BLaER1 treated with 17β-estradiol and CSF1 and Interleukin-3, amounts not matched to agents 10 nM and 100 nM (cell line): ENCODE results near the gene PLGRKT.

Experiments
- H3K27ac ChIP-seq, 11 experiments: shearing (Covaris generic); formaldehyde crosslinking; 2 replicates each; pipeline ENCODE4 v1.8.1; 2022
- H3K27me3 ChIP-seq, 11 experiments: shearing (Covaris generic); formaldehyde crosslinking; 2 replicates each; pipeline ENCODE4 v1.8.1; 2022
- H3K36me3 ChIP-seq, 11 experiments: shearing (Covaris generic); formaldehyde crosslinking; 2 replicates each; pipeline ENCODE4 v1.8.1; 2022
- H3K4me1 ChIP-seq, 10 experiments: shearing (Covaris generic); formaldehyde crosslinking; 2 replicates each; pipeline ENCODE4 v1.8.1; 2022
- H3K4me2 ChIP-seq, 11 experiments: shearing (Covaris generic); formaldehyde crosslinking; 2 replicates each; pipeline ENCODE4 v1.8.1; 2022
- H3K4me3 ChIP-seq, 10 experiments: shearing (Covaris generic); formaldehyde crosslinking; 2 replicates each; pipeline ENCODE4 v1.8.1; 2022
- H3K9ac ChIP-seq, 11 experiments: shearing (Covaris generic); formaldehyde crosslinking; 2 replicates each; pipeline ENCODE4 v1.8.1; 2022
- H3K9me3 ChIP-seq, 11 experiments: shearing (Covaris generic); formaldehyde crosslinking; replicated peaks in 1 of 11; 2 replicates each; pipeline ENCODE4 v1.8.1; 2022
- H4K20me1 ChIP-seq, 11 experiments: shearing (Covaris generic); formaldehyde crosslinking; 2 replicates each; pipeline ENCODE4 v1.8.1; 2022
- Cebpa-rat ChIP-seq, 11 experiments: shearing (Covaris generic); IDR thresholded peaks; 2 replicates each; pipeline ENCODE4 v1.8.1; 2022

PLGRKT gene

DNA sequence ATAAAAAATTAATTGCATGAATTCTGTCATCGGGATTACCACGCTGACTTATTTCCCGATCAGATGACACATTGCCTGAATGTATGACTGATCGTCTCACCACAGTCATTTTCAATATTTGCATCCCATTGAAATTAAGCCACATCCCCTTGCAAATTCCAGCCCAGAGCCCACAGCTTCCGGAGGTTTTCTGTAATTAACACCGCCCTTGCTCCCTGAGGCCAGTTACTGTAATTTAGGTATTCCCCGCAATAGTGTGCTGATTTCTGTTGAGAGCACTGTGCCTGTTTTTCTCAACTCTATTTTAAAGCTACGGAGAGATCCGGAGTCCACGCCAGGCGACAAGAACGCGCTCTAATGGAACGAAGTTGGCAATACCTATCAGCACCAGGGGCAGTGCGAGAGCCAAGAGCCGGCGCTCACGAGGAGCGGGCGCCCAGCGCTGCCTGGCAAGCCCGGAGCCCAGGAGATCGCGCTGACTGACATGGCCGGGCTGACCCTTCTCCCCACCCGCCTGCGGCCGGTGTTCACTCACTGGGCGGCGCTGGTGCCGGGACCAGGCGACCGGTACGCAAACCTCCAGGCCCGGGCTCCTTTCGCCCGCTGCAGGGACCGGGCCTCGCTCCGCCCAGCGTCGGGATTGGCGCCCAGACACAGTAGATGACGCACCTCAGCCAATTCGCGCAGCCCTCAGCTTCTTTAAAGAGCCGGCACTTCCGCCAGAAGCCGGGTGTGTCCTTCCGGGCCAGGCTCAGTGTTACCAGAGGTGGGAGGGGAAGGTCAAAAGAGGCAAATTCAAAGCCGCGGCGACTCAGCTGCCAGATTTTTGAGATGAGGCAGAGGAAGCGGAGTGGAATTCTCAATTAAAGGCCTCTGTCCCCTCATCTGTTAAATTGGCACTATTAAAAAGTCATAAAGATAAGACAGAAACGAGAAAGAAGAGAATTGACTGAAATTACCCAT, at the start of gene PLGRKT:
TSS of gene PLGRKT (minus strand) at position 672 of the 963 bp plus-strand sequence. CDS start 5,948 bp downstream, outside the sequence.
- peak within 1 kb of the TSS; percentile 87 to 97 (median 94) for H3K4me2 ChIP-seq
- H3K27me3 ChIP-seq, result no peaks in the 10 kb centered on the region
- peaks cover 20 to 31% (median 28%) of the 10 kb centered on the region in 11 experiments for H3K9me3 ChIP-seq
- H3K36me3 ChIP-seq, result peaks cover 21 to 32% (median 31%) of the 10 kb centered on the region in 11 experiments
- H3K4me3 ChIP-seq, result peak within 1 kb of the TSS; percentile 59 to 77 (median 69)
- H3K27ac ChIP-seq, result peak within 1 kb of the TSS; percentile 85 to 96 (median 92)
- peaks cover 24 to 40% (median 32%) of the 10 kb centered on the region in 10 experiments for H3K4me1 ChIP-seq
- H4K20me1 ChIP-seq, result no peaks in the 10 kb centered on the region
- TF ChIP-seq Cebpa-rat (IDR thresholded peaks at IDR 0.05), result peak in 1 of 11 experiments; percentile 72; a peak in 1 of 22 replicates
- H3K9ac ChIP-seq, result peak within 1 kb of the TSS; percentile 81 to 95 (median 90)

GRCh38 chr9:5486988-5487387, 49.3 kb upstream of the PLGRKT start:
- TF ChIP-seq Cebpa-rat (IDR thresholded peaks at IDR 0.05), result no peak
- Histone ChIP-seq H3K9ac (no peak overlapping the region), H3K27ac (no peak overlapping the region), H3K36me3 (no peaks in the 10 kb centered on the region), H3K27me3 (no peaks in the 10 kb centered on the region), H4K20me1 (no peaks in the 10 kb centered on the region), H3K4me2 (no peak overlapping the region), H3K4me3 (no peak overlapping the region), H3K9me3 (no peaks in the 10 kb centered on the region), H3K4me1 (peaks cover 0 to 55% (median 0%) of the 10 kb centered on the region in 10 experiments; a peak in 9 of 20 replicates)

DNA sequence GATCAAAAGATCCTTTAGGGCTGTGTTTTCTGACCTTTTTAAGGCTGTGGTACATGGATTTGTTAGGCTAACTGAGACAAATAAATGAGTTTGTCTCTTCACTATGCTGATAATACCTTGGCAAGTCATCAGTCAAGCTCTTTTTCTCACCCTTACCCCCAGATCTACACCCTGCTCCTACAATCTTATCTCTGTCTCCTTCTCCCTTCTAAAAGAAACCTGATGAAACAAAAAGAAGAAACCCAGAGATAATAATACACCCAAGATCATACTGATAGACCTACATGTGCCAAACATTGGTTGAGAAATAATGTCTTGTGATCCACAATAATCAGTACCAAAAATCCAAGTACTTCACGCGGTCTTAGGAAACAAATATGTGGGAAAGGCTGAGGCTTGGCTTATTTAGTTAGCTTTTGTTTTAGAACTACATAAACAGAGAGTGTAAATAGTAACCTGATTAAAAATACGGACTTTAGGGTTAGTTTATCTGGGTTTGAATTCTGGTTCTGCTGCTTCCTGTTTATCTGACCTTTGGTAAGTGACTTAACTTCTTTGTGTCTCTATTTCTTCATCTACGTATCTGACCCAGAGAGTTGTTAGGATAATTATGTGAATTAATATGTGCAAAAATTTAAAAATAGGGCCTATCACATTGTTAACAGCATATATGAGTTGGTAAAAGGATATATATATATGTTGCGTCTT, 47.8 kb upstream of the PLGRKT start:
- Histone ChIP-seq H3K36me3 (no peaks in the 10 kb centered on the region), H3K4me2 (no peak overlapping the region), H3K9me3 (no peaks in the 10 kb centered on the region), H4K20me1 (no peaks in the 10 kb centered on the region), H3K27me3 (no peaks in the 10 kb centered on the region), H3K4me3 (no peak overlapping the region), H3K4me1 (peaks cover 0 to 62% (median 0%) of the 10 kb centered on the region in 10 experiments; a peak in 9 of 20 replicates), H3K9ac (no peak overlapping the region), H3K27ac (no peak overlapping the region)
- TF ChIP-seq Cebpa-rat (IDR thresholded peaks at IDR 0.05), result no peak

DNA sequence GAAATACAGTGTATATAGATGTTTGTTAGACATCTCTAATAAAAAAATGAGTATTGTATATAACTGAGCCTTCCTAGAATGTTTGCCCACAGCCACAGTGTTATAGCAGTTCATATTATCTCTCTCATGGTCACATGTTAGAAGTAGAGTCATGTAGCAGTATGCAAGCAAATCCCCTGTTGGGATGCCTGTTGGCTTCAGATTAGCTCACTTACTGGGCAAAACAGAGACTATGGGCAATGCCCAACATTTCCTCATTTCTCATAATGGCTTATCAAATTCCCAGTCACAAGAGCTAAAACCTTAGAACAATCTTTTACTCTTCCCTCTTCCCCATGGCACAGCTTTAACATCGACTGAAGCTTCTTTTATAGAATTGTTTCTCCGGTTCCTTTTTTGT, 45.6 kb upstream of the PLGRKT start:
- TF ChIP-seq Cebpa-rat (IDR thresholded peaks at IDR 0.05), result no peak
- H3K36me3 ChIP-seq, result no peaks in the 10 kb centered on the region

GRCh38 chr9:5482194-5482593, 44.5 kb upstream of the PLGRKT start:
- Histone ChIP-seq H3K4me3 (no peak overlapping the region), H4K20me1 (no peaks in the 10 kb centered on the region), H3K36me3 (0 out of 22 replicates have a peak, but pooled peaks cover 0 to 3% (median 0%) of the 10 kb centered on the region in 11 experiments), H3K27me3 (no peaks in the 10 kb centered on the region), H3K27ac (0 out of 22 replicates have a peak overlapping the region, but pooled peaks of 1 of the 11 experiments have one; percentile 4), H3K4me2 (peak overlapping the region in 3 of 11 experiments; percentile 27 to 78 (median 66); a peak in 5 of 22 replicates), H3K9ac (no peak overlapping the region), H3K4me1 (peaks cover 0 to 50% (median 0%) of the 10 kb centered on the region in 10 experiments; a peak in 7 of 20 replicates), H3K9me3 (peaks cover 0 to 8% (median 6%) of the 10 kb centered on the region in 11 experiments; a peak in 12 of 22 replicates)
- TF ChIP-seq Cebpa-rat (IDR thresholded peaks at IDR 0.05), result no peak

More for the DNA sequence above, 45.6 kb upstream of the PLGRKT start:
- Histone ChIP-seq H3K27me3 (no peaks in the 10 kb centered on the region), H3K4me3 (no peak overlapping the region), H3K27ac (no peak overlapping the region; a peak in 1 of 22 replicates), H3K9ac (no peak overlapping the region), H3K4me2 (peak overlapping the region in 2 of 11 experiments; percentile 34 to 64; a peak in 2 of 22 replicates), H3K9me3 (no peaks in the 10 kb centered on the region; a peak in 1 of 22 replicates), H3K4me1 (peaks cover 0 to 46% (median 0%) of the 10 kb centered on the region in 10 experiments; a peak in 6 of 20 replicates), H4K20me1 (no peaks in the 10 kb centered on the region)

DNA sequence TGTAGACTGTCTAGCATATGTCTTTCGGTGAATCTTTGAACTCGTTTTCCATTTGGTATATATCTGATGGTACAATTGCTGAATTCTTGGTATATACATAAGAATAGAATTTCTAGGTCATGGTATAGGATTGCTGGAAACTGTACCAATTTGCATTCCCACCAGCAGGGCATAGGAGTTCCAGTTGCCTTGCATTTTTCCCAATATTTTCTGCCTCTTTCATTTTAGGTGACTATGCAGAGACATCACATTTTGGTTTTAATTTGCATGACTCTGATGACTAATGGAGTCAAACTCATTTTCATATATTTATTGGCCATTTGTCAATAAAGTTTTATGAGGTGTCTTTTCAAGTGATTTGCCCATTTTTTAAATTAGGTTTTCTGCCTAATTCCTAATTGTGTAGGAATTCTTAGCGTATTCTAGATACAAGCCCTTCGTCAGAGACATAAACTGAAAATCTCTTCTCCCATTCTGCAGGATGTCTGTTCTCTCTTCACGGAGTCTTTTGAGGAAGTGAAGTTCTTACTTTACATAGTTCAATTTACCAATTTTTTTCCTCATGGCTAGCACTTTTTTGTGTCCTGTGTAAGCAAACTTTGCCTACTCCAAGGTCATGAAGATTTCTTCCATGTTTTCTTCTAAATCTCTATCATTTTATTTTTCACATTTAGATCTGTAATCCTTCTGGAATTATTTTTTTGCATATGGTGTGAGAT, 43.8 kb upstream of the PLGRKT start:
- Histone ChIP-seq H4K20me1 (no peaks in the 10 kb centered on the region), H3K9ac (no peak overlapping the region), H3K4me1 (peaks cover 0 to 50% (median 0%) of the 10 kb centered on the region in 10 experiments; a peak in 7 of 20 replicates), H3K4me3 (no peak overlapping the region), H3K9me3 (peaks cover 0 to 15% (median 10%) of the 10 kb centered on the region in 11 experiments; a peak in 14 of 22 replicates), H3K27ac (0 out of 22 replicates have a peak overlapping the region, but pooled peaks of 1 of the 11 experiments have one; percentile 4), H3K27me3 (no peaks in the 10 kb centered on the region), H3K4me2 (peak overlapping the region in 3 of 11 experiments; percentile 27 to 78 (median 66); a peak in 6 of 22 replicates), H3K36me3 (0 out of 22 replicates have a peak, but pooled peaks cover 0 to 3% (median 0%) of the 10 kb centered on the region in 11 experiments)
- TF ChIP-seq Cebpa-rat (IDR thresholded peaks at IDR 0.05), result no peak

- H3K4me3 ChIP-seq, result no peak overlapping the region
- H4K20me1 ChIP-seq, result no peaks in the 10 kb centered on the region
- H3K27ac ChIP-seq, result no peak overlapping the region
- 0 out of 22 replicates have a peak, but pooled peaks cover 0 to 3% (median 0%) of the 10 kb centered on the region in 11 experiments for H3K36me3 ChIP-seq
- no peaks in the 10 kb centered on the region for H3K27me3 ChIP-seq
- peak overlapping the region in 3 of 11 experiments; percentile 27 to 78 (median 66); a peak in 6 of 22 replicates for H3K4me2 ChIP-seq
- H3K4me1 ChIP-seq, result peaks cover 0 to 50% (median 0%) of the 10 kb centered on the region in 10 experiments; a peak in 7 of 20 replicates
- H3K9me3 ChIP-seq, result peaks cover 0 to 18% (median 11%) of the 10 kb centered on the region in 11 experiments; a peak in 14 of 22 replicates
- no peak overlapping the region for H3K9ac ChIP-seq
- TF ChIP-seq Cebpa-rat (IDR thresholded peaks at IDR 0.05), result no peak
These were observed 43.2 kb upstream of the PLGRKT start for GRCh38 chr9:5480919-5481318.
